Body of pancreas (tissue), 4 donors: ENCODE measurements around the gene FOXL1.

ENCODE experiments used
- POLR2A ChIP-seq, 3 donors: fragments of 450-650 bp; IDR thresholded peaks; one replicate each; pipeline ENCODE4 v1.6.1; 2016; ENCODE audit warnings: antibody characterized with exemption in 3 of 3, mild to moderate bottlenecking in 2 of 3
- TF ChIP-seq, protein P1 (sequence below), 7 experiments: fragments of 450-650 bp in 4 of 7; fragments of 200-600 bp in 3 of 7; sonication (generic) in 3 of 7; IDR thresholded peaks; one replicate each; pipeline ENCODE4 v1.5.1; 2016 to 2019; ENCODE audit warnings: antibody characterized with exemption in 7 of 7

DNA sequence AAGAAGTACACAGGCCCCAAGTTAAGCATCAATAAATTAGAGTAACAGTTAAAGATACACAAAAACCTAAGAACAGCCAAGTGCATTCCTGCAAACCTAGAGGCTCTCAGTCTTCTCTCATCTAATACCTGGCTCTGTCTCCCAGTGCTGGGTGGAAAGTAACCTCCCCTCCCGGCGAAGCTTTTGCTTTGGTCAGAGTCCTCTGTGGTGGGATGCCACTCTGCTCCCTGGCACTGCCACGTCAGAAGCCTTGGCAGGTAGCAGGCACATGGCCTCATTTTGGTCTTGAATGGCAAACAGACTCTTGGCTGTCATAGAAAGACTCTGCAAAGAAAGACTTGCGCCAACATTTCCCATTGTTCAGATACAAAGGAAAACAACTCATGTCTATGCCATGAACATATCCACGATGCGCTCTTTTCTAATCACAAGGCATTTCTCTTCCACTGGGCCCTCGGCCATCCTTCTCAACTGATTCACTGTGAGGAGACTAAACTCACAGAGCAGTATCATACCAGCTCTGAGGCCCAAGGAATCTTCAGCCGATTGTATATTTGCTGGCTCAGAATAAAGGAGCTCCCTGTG lies 44.5 kb upstream of the FOXL1 start:
- TF ChIP-seq, protein P1, sequence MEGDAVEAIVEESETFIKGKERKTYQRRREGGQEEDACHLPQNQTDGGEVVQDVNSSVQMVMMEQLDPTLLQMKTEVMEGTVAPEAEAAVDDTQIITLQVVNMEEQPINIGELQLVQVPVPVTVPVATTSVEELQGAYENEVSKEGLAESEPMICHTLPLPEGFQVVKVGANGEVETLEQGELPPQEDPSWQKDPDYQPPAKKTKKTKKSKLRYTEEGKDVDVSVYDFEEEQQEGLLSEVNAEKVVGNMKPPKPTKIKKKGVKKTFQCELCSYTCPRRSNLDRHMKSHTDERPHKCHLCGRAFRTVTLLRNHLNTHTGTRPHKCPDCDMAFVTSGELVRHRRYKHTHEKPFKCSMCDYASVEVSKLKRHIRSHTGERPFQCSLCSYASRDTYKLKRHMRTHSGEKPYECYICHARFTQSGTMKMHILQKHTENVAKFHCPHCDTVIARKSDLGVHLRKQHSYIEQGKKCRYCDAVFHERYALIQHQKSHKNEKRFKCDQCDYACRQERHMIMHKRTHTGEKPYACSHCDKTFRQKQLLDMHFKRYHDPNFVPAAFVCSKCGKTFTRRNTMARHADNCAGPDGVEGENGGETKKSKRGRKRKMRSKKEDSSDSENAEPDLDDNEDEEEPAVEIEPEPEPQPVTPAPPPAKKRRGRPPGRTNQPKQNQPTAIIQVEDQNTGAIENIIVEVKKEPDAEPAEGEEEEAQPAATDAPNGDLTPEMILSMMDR (IDR thresholded peaks at IDR 0.05) = no peak
- TF ChIP-seq POLR2A (IDR thresholded peaks at IDR 0.05) = no peak
